Astrocyte (in vitro differentiated cells and primary cell): ENCODE results near the gene ZNF71. TPM values are rescaled to one million over a fixed set of nuclear protein-coding genes. Genes with fewer than 3 reads are reported as not detected.
A peak's percentile ranks its signal among the peaks of the same experiment; 100 is the strongest.

Source experiments
- DNase-seq: peaks from one replicate; pipeline ENCODE4 v3.0.0-alpha.2; 2010; ENCODE audit warnings: low read depth
- FAIRE-seq: peaks from 2 replicates; lab custom pipeline; 2011; peaks lifted over from hg19 to GRCh38; lab: Jason Lieb, UNC
- H2AFZ ChIP-seq: 2 replicates; pipeline ENCODE4 v1.6.0; 2012; ENCODE audit warnings: low read depth, low read length, inconsistent platforms
- H3K27ac ChIP-seq: 2 replicates; pipeline ENCODE4 v1.5.1; 2011; ENCODE audit warnings: low read depth, low read length, inconsistent platforms
- H3K27me3 ChIP-seq: 2 replicates; pipeline ENCODE4 v1.6.0; 2011; ENCODE audit warnings: low read length, inconsistent platforms; ENCODE audit not compliant: insufficient read depth
- H3K36me3 ChIP-seq: 2 replicates; pipeline ENCODE4 v1.5.1; 2011; ENCODE audit warnings: low read length, inconsistent platforms; ENCODE audit not compliant: insufficient read depth
- H3K4me1 ChIP-seq: 2 replicates; pipeline ENCODE4 v1.5.1; 2011; ENCODE audit warnings: low read length, inconsistent platforms; ENCODE audit not compliant: insufficient read depth
- H3K4me2 ChIP-seq: 2 replicates; pipeline ENCODE4 v1.6.0; 2012; ENCODE audit warnings: low read length, inconsistent platforms
- H3K4me3 ChIP-seq: 2 replicates; pipeline ENCODE4 v1.5.1; 2011; ENCODE audit warnings: low read depth, mild to moderate bottlenecking, low read length, inconsistent platforms; ENCODE audit not compliant: insufficient read depth
- H3K79me2 ChIP-seq: 2 replicates; pipeline ENCODE4 v1.6.0; 2012; ENCODE audit warnings: mild to moderate bottlenecking, low read length, inconsistent platforms; ENCODE audit not compliant: insufficient read depth
- H3K9ac ChIP-seq: 2 replicates; pipeline ENCODE4 v1.6.0; 2012; ENCODE audit warnings: mild to moderate bottlenecking, low read length, inconsistent platforms
- H3K9me3 ChIP-seq: 2 replicates; pipeline ENCODE4 v1.5.1; 2012; ENCODE audit warnings: low read depth, mild to moderate bottlenecking, low read length, inconsistent platforms; ENCODE audit not compliant: insufficient read depth
- H4K20me1 ChIP-seq: 2 replicates; pipeline ENCODE4 v1.6.0; 2012; ENCODE audit warnings: low read length, inconsistent platforms; ENCODE audit not compliant: insufficient read depth
- H3K27ac Mint-ChIP-seq: one replicate; pipeline ENCODE4 v1.8.0; 2021; ENCODE audit warnings: mild to moderate bottlenecking, mixed read lengths; ENCODE audit not compliant: unreplicated experiment
- H3K27me3 Mint-ChIP-seq: one replicate; pipeline ENCODE4 v1.8.0; 2021; ENCODE audit warnings: low read depth, mixed read lengths; ENCODE audit not compliant: unreplicated experiment
- H3K36me3 Mint-ChIP-seq: one replicate; pipeline ENCODE4 v1.8.0; 2021; ENCODE audit warnings: low read depth, mixed read lengths; ENCODE audit not compliant: unreplicated experiment
- H3K4me1 Mint-ChIP-seq: one replicate; pipeline ENCODE4 v1.8.0; 2021; ENCODE audit warnings: low read depth, mixed read lengths; ENCODE audit not compliant: unreplicated experiment
- H3K4me3 Mint-ChIP-seq: one replicate; pipeline ENCODE4 v1.8.0; 2021; ENCODE audit warnings: mild to moderate bottlenecking, moderate library complexity, mixed read lengths; ENCODE audit not compliant: unreplicated experiment
- H3K9me3 Mint-ChIP-seq: one replicate; pipeline ENCODE4 v1.8.0; 2021; ENCODE audit warnings: mild to moderate bottlenecking, mixed read lengths; ENCODE audit not compliant: unreplicated experiment
- EZH2 ChIP-seq: IDR thresholded peaks from 2 replicates; pipeline ENCODE4 v1.6.1; 2012; ENCODE audit warnings: mild to moderate bottlenecking, low read length, inconsistent platforms; ENCODE audit not compliant: insufficient read depth
- total RNA-seq: library from RNA; stranded (reverse); gene quantifications from 2 replicates; pipeline ENCODE4 v1.2.1, GENCODE V29; 2021
- TF ChIP-seq, protein P1 (sequence below): IDR thresholded peaks from 2 replicates; pipeline ENCODE4 v1.5.1; 2011; ENCODE audit warnings: low read depth, mild to moderate bottlenecking, inconsistent platforms, low read length, moderate library complexity; ENCODE audit not compliant: insufficient read depth

Gene ZNF71
- total RNA-seq, 1 donor from 2014 or later, result 12.2 TPM

DNA sequence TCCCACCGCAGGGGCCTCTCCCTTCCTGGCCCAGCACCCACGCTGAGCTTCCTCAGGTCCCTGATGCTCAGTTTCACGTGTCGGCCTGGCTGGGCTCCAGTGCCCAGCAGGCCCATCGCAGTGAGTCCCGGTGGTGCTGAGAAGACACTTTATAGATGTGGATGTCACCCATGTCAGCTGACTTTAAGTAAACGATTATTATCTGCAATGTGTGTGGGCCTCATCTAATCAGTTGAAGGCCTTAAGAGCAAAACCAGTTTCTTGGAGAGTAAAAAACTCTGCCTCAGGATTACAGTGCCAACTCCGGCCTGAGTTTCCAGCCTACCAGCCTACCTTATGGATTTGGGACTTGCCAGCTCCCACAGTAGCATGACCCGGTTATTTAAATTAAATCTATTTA, 30.6 kb downstream of the ZNF71 start:
- no peak overlapping the region for H3K27ac ChIP-seq
- no peaks in the 10 kb centered on the region for H4K20me1 ChIP-seq
- FAIRE-seq (no peak), DNase-seq (no peak)
- no peaks in the 10 kb centered on the region for H3K27me3 Mint-ChIP-seq
- no peak overlapping the region for H3K4me3 Mint-ChIP-seq
- H3K36me3 Mint-ChIP-seq, result peaks cover 52% of the 10 kb centered on the region
- H2AFZ ChIP-seq, result no peak overlapping the region
- H3K4me3 ChIP-seq, result no peak overlapping the region
- peaks cover 45% of the 10 kb centered on the region for H3K9me3 Mint-ChIP-seq
- no peaks in the 10 kb centered on the region for H3K79me2 ChIP-seq
- H3K4me1 Mint-ChIP-seq, result no peaks in the 10 kb centered on the region
- H3K9ac ChIP-seq, result no peak overlapping the region
- H3K27ac Mint-ChIP-seq, result no peak overlapping the region
- no peaks in the 10 kb centered on the region for H3K4me1 ChIP-seq
- no peak overlapping the region for H3K4me2 ChIP-seq
- peaks cover 5% of the 10 kb centered on the region for H3K36me3 ChIP-seq
- peaks cover 33% of the 10 kb centered on the region for H3K9me3 ChIP-seq
- no peak for TF ChIP-seq EZH2
- TF ChIP-seq, protein P1, sequence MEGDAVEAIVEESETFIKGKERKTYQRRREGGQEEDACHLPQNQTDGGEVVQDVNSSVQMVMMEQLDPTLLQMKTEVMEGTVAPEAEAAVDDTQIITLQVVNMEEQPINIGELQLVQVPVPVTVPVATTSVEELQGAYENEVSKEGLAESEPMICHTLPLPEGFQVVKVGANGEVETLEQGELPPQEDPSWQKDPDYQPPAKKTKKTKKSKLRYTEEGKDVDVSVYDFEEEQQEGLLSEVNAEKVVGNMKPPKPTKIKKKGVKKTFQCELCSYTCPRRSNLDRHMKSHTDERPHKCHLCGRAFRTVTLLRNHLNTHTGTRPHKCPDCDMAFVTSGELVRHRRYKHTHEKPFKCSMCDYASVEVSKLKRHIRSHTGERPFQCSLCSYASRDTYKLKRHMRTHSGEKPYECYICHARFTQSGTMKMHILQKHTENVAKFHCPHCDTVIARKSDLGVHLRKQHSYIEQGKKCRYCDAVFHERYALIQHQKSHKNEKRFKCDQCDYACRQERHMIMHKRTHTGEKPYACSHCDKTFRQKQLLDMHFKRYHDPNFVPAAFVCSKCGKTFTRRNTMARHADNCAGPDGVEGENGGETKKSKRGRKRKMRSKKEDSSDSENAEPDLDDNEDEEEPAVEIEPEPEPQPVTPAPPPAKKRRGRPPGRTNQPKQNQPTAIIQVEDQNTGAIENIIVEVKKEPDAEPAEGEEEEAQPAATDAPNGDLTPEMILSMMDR, result no peak
- no peaks in the 10 kb centered on the region for H3K27me3 ChIP-seq

DNA sequence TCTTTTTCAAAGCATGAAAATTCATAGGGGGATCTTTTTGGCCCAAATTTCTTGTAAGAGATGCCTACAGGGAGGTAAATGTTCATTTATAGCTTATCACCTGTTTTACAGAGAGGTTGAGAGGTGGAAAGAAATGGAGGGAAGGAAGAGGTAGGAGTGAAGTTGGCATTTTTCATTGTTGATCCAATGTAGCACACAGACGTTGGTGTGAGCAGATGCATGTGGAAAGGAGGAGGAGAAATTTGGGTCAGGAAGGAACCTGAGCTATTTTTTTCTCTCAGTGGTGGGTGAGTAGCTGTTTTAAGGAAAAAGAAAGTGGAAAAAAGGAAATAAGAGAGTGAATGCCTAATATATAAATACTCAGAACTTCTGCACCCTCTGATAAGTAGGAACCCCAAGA, 37.9 kb downstream of the ZNF71 start:
- peaks cover 15% of the 10 kb centered on the region for H3K9me3 ChIP-seq

DNA sequence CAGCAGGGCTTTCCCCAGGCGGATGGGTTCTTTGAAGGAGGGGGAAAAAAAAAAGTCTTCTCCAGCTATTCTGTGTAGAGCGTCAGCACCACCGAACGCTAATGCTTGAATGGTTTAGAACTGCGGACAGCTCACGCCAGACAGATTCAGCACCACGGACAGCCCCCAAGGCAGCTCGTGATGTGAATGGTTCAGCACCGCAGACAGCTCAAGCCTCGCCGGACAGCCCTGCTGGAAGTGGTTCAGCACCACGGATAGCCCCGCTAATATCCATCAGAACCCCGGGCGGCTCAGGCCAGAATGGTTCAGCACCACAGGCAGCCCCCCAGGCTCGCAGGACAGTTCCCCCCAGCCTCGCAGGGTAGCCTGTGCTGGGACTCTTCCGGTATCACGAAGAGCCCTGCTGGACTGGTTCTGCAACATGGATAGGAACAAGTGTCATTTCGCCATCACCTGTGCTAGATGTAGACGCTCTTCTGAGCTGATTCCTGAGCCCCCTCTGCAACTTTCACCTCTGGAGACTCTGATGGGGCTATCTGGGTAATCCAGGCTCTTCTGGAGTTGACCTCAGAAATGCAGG, 43.0 kb downstream of the ZNF71 start:
- FAIRE-seq (no peak), DNase-seq (peak; percentile 71)
- Mint-ChIP-seq H3K36me3 (no peaks in the 10 kb centered on the region), H3K27ac (no peak overlapping the region), H3K4me1 (no peaks in the 10 kb centered on the region), H3K9me3 (peaks cover 30% of the 10 kb centered on the region), H3K4me3 (no peak overlapping the region), H3K27me3 (no peaks in the 10 kb centered on the region)
- TF ChIP-seq, protein P1, result no peak
- TF ChIP-seq EZH2, result no peak
- no peaks in the 10 kb centered on the region for H3K36me3 ChIP-seq
- no peak overlapping the region for H3K4me3 ChIP-seq
- no peak overlapping the region for H3K4me2 ChIP-seq
- no peak overlapping the region for H3K27ac ChIP-seq
- no peaks in the 10 kb centered on the region for H3K27me3 ChIP-seq
- H3K79me2 ChIP-seq, result no peaks in the 10 kb centered on the region
- peaks cover 4% of the 10 kb centered on the region for H3K9me3 ChIP-seq
- H4K20me1 ChIP-seq, result no peaks in the 10 kb centered on the region
- no peak overlapping the region for H3K9ac ChIP-seq
- H3K4me1 ChIP-seq, result no peaks in the 10 kb centered on the region
- no peak overlapping the region for H2AFZ ChIP-seq

More for the DNA sequence above, 37.9 kb downstream of the ZNF71 start:
- Histone ChIP-seq H3K4me3 (no peak overlapping the region), H4K20me1 (no peaks in the 10 kb centered on the region), H3K27ac (no peak overlapping the region), H3K27me3 (no peaks in the 10 kb centered on the region), H3K9ac (no peak overlapping the region), H2AFZ (no peak overlapping the region), H3K79me2 (no peaks in the 10 kb centered on the region), H3K36me3 (no peaks in the 10 kb centered on the region), H3K4me1 (no peaks in the 10 kb centered on the region), H3K4me2 (no peak overlapping the region)
- H3K9me3 Mint-ChIP-seq, result peaks cover 36% of the 10 kb centered on the region
- DNase-seq, result no peak
- no peak overlapping the region for H3K27ac Mint-ChIP-seq
- H3K4me1 Mint-ChIP-seq, result no peaks in the 10 kb centered on the region
- H3K4me3 Mint-ChIP-seq, result no peak overlapping the region
- peaks cover 6% of the 10 kb centered on the region for H3K36me3 Mint-ChIP-seq
- TF ChIP-seq, protein P1, result no peak
- no peak for TF ChIP-seq EZH2
- no peak for FAIRE-seq
- H3K27me3 Mint-ChIP-seq, result no peaks in the 10 kb centered on the region
